ENCODE data around the gene SEMA3F. TPM values are rescaled to one million over a fixed set of nuclear protein-coding genes. Genes with fewer than 3 reads are reported as not detected.

The SEMA3F gene
- total and polyA plus RNA-seq, 2 donors (not counting 1 experiment from before 2014, with no cell fraction given), result 5.1 to 9.7 TPM

GRCh38 chr3:50213373-50213772, 58.2 kb downstream of the SEMA3F start:
- no peaks in the 10 kb centered on the region for H4K20me1 ChIP-seq (ENCODE audit: control insufficient read depth, extremely low read depth, insufficient read depth, low read length)
- no peak overlapping the region for H3K27ac ChIP-seq (ENCODE audit: insufficient read depth, low read length)
- H3K79me2 ChIP-seq (ENCODE audit: control insufficient read depth, insufficient read depth, low read length), result no peaks in the 10 kb centered on the region
- H3K36me3 ChIP-seq (ENCODE audit: control insufficient read depth, insufficient read depth, low read length), result no peaks in the 10 kb centered on the region
- no peak overlapping the region for H3K4me3 ChIP-seq (replicated peaks in 1 of 4; ENCODE audit: control extremely low read depth in 1 of 4, insufficient read depth in 1 of 4, low read depth in 3 of 4, low read length in 4 of 4)
- peaks cover 4% of the 10 kb centered on the region for H3K27me3 ChIP-seq (ENCODE audit: control insufficient read depth, insufficient read depth, low read length)
- TF ChIP-seq CTCF (conservative IDR thresholded peaks at IDR 0.05 in 1 of 2, IDR thresholded peaks at IDR 0.05 in 1 of 2; ENCODE audit: low read depth in 1 of 2, low read length in 2 of 2), result no peak
- no peak for TF ChIP-seq EZH2 (IDR thresholded peaks at IDR 0.05; ENCODE audit: low read length, missing control alignments)
- H3K9ac ChIP-seq (ENCODE audit: insufficient read depth, low read length), result no peak overlapping the region
- H2AFZ ChIP-seq (ENCODE audit: low read length), result no peak overlapping the region
- H3K4me1 ChIP-seq (ENCODE audit: control insufficient read depth, extremely low read depth, insufficient read depth, low read length), result no peaks in the 10 kb centered on the region
- H3K4me2 ChIP-seq (ENCODE audit: extremely low read depth, insufficient read depth, low read length), result no peak overlapping the region
- DNase-seq (ENCODE audit: low read depth in 2 of 2), result no peak
- no peaks in the 10 kb centered on the region for H3K9me3 ChIP-seq (ENCODE audit: control insufficient read depth, insufficient read depth, low read depth, low read length)

- TF ChIP-seq CTCF (conservative IDR thresholded peaks at IDR 0.05 in 1 of 2, IDR thresholded peaks at IDR 0.05 in 1 of 2; ENCODE audit: low read depth in 1 of 2, low read length in 2 of 2), result no peak
- no peak for TF ChIP-seq EZH2 (IDR thresholded peaks at IDR 0.05; ENCODE audit: low read length, missing control alignments)
- Histone ChIP-seq H3K4me3 (replicated peaks in 1 of 4; ENCODE audit: control extremely low read depth in 1 of 4, insufficient read depth in 1 of 4, low read depth in 3 of 4, low read length in 4 of 4) (no peak overlapping the region), H3K9me3 (ENCODE audit: control insufficient read depth, insufficient read depth, low read depth, low read length) (no peaks in the 10 kb centered on the region), H3K27ac (ENCODE audit: insufficient read depth, low read length) (no peak overlapping the region), H3K27me3 (ENCODE audit: control insufficient read depth, insufficient read depth, low read length) (peaks cover 6% of the 10 kb centered on the region), H3K36me3 (ENCODE audit: control insufficient read depth, insufficient read depth, low read length) (no peaks in the 10 kb centered on the region), H3K9ac (ENCODE audit: insufficient read depth, low read length) (no peak overlapping the region), H2AFZ (ENCODE audit: low read length) (no peak overlapping the region), H4K20me1 (ENCODE audit: control insufficient read depth, extremely low read depth, insufficient read depth, low read length) (no peaks in the 10 kb centered on the region), H3K4me1 (ENCODE audit: control insufficient read depth, extremely low read depth, insufficient read depth, low read length) (no peaks in the 10 kb centered on the region), H3K4me2 (ENCODE audit: extremely low read depth, insufficient read depth, low read length) (no peak overlapping the region), H3K79me2 (ENCODE audit: control insufficient read depth, insufficient read depth, low read length) (no peaks in the 10 kb centered on the region)
- DNase-seq (ENCODE audit: low read depth in 2 of 2), result no peak
Observed at GRCh38 chr3:50214824-50215223, 59.7 kb downstream of the SEMA3F start.

- TF ChIP-seq EZH2 (IDR thresholded peaks at IDR 0.05; ENCODE audit: low read length, missing control alignments) (no peak), CTCF (conservative IDR thresholded peaks at IDR 0.05 in 1 of 2, IDR thresholded peaks at IDR 0.05 in 1 of 2; ENCODE audit: low read depth in 1 of 2, low read length in 2 of 2) (no peak)
- Histone ChIP-seq H3K4me1 (ENCODE audit: control insufficient read depth, extremely low read depth, insufficient read depth, low read length) (no peaks in the 10 kb centered on the region), H3K79me2 (ENCODE audit: control insufficient read depth, insufficient read depth, low read length) (no peaks in the 10 kb centered on the region), H3K9me3 (ENCODE audit: control insufficient read depth, insufficient read depth, low read depth, low read length) (no peaks in the 10 kb centered on the region), H3K27ac (ENCODE audit: insufficient read depth, low read length) (no peak overlapping the region), H2AFZ (ENCODE audit: low read length) (no peak overlapping the region), H3K4me3 (replicated peaks in 1 of 4; ENCODE audit: control extremely low read depth in 1 of 4, insufficient read depth in 1 of 4, low read depth in 3 of 4, low read length in 4 of 4) (no peak overlapping the region), H3K4me2 (ENCODE audit: extremely low read depth, insufficient read depth, low read length) (no peak overlapping the region), H3K9ac (ENCODE audit: insufficient read depth, low read length) (no peak overlapping the region), H4K20me1 (ENCODE audit: control insufficient read depth, extremely low read depth, insufficient read depth, low read length) (no peaks in the 10 kb centered on the region), H3K27me3 (ENCODE audit: control insufficient read depth, insufficient read depth, low read length) (peaks cover 6% of the 10 kb centered on the region), H3K36me3 (ENCODE audit: control insufficient read depth, insufficient read depth, low read length) (no peaks in the 10 kb centered on the region)
- no peak for DNase-seq (ENCODE audit: low read depth in 2 of 2)
Observed at GRCh38 chr3:50215529-50215928, 60.4 kb downstream of the SEMA3F start.

Measured in fibroblast of lung (primary cell).